ENCODE results near the gene RHOB.
"Not testable (repeated sequence)": the region's sequence is repeated elsewhere in the genome, so short reads cannot be mapped to it uniquely, and the experiment has no call there.

RHOB gene

DNA sequence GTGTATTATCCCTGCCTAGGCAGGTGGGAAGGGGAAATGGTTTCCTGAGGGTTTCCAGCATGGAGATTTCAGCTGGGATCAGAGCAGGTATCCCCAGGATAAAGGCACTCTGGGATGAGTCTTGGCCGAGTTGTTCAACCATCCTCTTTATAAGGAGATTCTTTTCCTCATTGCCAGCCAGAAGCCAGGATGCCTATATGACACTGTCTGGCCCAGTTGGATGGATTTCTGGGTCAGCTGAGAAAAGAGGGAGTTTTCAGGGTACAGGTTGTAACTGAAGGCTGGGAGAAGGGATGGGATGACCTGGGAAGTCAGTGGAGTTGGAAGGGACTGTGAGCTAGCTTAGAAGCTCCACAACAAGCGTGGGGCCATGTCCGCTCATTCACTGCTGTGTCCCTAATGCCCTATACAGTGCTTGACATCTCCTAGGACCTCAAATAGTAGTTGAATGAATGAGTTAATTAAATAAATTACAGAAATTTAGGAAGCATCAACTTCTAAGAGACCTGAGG, 8.3 kb downstream of the RHOB start:
- DNase-seq = no peak

DNA sequence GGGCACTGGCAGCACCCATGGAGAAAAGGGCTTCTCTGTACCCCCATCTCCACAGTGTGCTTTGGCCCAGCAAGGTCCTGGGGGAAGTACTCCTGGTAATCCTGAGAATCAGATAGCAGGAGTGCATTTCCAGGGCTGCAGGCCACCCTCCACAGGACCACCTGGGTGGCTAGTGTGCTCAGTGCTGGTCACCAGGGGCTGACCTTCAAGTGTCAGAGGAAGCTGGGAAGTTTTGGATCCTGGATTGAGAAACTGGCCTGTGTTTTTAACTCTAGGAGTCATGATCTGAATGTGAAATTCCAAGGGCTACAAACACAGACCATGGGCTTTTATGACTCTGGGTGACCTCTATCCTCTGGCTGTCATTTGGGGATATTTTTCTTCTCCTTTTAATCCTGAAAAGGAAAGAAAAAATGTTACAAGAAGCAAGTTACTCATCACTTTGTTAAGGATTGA, 9.3 kb downstream of the RHOB start:
- DNase-seq = no peak

DNA sequence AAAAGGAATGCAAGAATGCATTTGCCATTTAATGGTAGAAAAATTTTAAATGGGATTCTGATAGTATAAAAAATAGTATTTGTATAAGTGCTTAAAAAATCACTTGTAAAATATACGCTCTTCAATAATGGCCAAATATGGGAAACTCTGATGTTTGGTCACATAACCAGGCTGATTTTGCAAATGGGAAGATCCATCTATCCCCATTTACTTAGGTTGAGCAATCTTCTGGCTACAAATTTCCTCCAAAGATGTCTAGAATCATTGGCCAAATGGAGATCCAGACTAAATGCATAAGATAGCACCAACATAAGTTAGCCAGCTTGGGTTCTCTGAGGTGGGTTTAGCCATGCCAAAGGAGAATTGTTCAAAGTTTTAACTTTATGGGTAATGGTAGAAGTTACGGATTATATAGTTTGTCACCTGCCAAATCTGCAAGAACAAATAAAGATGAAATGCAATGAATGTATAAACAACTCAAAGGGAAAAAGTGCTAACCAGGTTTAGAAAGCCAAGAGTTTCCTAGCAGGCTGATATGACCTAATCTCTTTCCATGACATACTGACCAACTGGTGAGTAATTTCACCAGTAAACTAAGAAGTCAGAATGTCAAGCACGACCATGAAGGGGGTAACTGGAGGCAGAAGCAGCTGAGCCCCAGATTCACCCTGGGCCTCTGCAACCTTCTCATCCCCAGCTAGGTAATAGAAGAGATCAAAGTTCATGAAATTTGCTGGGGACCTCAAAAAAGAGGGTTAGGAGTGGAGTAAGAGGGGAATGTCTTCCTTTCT, 10.0 kb downstream of the RHOB start:
- no peak for DNase-seq

DNA sequence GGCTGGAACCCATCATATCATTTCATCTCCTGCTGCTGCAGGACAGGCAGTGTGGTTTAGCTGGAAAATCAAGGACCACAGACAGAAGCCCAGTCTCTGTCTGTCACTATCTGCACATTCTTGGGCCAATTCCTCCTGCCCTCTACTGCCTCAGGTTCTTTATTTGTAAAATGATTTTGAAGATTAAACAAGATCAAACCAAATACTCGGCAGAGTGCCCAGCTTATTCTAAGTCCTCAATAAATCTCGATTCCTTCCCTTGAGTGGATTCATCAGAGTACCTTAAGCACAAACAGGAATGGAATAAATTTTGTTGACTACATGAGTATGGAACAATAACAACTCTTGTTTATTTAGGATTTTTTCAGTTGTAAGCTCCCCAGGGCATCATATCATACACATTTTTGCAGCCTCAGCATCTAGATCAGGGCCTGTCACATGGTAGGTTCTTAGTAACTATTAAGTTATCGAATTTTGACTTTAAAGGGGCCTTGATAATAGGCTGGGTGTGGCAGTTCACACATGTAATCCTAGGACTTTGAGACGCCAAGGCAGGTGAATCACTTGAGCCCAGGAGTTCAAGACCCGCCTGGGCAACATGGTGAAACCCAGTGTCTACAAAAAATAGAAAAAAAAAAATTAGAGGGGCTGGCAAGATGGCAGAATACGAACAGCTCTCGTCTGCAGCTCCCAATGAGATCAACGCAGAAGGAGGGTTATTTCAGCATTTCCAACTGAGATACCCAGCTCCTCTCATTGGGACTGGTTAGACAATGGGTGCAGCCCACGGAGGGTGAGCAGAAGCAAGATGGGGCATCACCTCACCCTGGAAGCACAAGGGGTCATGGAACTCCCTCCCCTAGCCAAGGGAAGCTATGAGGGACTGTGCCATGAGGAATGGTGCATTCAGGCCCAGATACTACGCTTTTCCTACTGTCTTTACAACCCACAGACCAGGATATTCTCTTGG, 11.1 kb downstream of the RHOB start:
- DNase-seq = no peak

DNA sequence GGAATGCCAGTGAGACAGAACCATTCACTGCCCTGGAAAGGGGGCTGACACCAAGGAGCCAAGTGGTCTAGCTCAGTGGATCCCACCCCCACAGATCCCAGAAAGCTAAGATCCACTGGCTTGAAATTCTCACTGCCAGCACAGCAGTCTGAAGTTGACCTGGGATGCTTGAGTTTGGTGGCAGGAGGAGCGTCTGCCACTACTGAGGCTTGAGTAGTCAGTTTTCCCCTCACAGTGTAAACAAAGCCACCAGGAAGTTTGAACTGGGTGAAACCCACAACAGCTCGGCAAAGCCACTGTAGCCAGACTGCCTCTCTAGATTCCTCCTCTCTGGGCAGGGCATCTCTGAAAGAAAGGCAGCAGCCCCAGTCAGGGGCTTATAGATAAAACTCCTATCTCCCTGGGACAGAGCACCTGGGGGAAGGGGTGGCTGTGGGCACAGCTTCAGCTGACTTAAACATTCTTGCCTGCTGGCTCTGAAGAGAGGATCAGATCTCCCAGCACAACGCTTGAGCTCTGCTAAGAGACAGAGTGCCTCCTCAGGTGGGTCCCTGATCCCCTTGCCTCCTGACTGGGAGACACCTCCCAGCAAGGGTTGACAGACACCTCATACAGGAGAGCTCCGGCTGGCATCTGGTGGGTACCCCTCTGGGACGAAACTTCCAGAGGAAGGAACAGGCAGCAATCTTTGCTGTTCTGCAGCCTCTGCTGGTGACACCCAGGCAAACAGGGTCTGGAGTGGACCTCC, 12.0 kb downstream of the RHOB start:
- not testable (repeated sequence) for DNase-seq

DNA sequence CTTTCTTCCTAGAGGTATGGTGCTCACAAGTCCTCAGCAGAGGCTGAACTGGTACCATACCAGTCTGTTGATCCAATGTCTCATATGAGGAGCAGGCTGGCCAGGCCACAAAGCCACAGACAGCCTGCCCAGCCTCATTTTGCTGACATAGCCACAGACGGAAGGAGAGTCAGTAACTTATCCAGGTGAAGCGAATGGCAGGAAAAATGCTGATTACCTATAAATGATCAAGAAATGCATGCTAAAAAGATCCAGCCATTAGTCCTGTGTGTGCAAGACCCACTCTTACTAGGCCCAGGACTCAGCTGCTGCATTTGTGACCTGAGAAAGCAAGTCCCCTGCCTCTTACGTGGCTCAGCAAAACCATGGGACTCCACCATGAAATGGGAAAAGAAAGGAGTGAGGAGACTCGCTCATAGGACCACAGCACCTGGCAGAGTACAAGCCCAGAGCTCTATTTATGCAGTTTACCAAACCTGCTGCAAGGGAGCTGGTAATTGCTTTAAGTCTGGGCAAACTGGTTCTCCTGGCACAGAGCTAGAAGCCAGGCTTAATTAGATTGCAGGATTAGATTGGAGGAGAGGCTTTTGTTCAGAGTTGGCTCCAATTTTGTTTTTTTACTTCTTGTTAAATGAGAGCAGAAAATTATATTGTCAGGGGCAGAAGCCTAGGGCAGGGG, 19.0 kb downstream of the RHOB start:
- DNase-seq = peak in 2 of 3 experiments; percentile 43 to 85

DNA sequence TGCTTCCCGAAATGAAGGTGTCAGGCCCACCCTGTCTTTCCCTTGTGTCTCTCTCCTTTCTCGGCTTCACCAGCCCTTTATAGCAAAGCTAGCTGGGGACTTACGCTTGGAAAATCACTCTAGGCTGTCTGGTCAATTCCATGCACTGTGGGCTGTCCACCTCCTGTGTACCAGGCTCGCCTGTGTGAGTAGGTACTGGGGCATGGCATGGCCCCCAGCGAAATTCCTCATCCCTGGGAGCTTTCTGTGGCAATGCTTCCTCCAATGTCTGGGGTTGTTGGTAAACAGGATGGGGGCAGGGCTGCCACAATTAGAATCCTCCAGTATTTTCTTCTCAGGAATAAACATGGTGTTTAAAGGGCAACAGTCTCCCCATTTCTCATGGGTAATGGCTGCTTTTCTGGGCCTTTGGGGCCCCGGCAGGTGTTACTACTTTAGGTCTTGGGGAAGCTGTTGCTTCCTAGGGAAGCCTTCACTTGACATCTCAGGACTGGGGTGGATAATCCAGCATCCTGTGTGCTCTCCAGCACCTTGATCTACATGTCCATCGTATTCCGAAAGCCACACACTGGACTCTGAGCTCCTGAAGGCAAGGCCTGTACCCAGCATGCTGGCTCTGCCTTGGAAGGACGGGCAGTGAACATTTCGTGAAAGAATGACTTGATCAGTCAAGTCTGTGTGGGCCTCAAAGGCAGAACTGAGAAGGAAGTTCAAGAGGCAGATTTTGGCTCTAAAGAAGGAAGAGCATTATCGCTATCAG, 21.1 kb downstream of the RHOB start:
- no peak for DNase-seq

DNA sequence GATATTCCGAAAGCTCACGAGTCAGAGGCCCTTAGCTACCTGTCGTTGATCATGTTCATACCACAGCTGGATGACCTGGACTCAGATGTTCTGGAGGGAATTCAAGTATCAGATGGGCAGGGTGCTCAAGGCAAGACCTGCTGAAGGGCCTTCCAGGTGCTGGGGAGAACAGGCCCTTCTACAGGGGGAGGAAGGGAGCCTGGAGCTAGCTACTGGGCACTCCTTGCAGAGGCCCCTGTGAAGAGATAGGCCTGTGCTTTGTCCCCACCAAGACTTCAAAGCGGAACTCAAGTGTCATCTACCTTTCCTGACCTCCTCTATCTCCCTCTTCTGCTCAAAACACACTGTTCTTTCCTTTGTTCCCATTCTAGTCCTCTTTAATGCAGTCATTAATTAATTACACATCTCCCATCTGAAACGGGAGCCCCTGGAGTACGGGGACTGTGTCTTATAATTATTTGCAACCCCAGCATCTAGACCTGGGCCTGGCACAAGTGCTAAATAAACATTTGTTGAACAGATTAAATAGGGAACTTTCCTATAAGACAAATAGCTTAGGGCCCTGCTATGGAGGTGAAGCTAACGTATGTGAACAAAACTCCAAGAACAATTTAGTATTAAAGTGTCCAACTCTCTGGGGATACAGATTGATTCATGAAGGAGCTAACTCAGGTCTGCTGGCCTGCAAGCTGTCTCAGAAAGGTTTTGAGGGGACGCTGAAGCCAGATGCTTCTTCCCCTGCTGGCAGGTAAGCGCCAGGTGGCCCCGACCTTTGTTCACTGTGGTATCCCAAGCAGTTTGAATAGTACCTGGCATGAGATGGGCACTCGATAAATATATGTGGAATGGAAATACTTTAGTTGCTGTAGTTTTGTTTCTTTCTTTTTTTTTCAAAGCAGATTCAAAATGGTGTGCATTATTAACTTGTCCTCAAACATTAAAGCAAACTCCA, 22.0 kb downstream of the RHOB start:
- peak in 2 of 3 experiments; percentile 18 to 54 for DNase-seq

DNA sequence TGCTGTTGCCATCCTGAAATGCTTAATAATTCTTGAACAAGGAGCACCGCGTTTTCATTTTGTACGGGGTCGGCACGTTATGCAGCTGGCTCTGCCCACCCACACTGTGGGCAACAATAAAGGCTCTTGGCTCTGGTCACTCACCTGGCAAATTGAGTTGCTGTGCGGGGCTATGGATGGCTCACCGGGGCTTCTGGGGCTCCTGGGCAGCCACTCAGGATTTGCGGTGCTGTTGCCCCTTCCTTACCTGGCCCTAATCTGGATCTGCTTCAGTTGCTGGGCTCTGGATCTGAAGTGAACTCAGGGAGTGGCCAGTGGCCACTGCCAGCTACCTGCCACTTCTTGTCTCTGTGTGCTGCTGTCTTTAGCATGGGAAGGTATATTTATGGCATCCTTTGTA, 22.7 kb downstream of the RHOB start:
- no peak for DNase-seq

DNA sequence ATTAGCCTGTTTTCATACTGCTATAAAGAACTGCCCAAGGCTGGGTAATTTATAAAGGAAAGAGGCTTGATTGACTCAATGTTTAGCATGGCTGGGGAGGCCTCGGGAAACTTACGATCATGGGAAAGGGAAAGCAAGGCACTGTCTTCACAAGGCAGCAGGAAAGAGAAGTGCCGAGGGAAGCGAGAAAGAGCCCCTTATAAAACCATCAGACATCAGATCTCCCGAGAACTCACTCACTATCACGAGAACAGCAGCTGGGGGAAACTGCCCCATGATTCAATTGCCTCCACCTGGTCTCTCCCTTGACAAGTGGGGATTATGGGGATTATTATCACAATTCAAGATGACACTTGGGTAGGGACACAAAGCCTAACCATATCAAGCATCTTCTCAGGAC, 23.3 kb downstream of the RHOB start:
- no peak for DNase-seq

DNA sequence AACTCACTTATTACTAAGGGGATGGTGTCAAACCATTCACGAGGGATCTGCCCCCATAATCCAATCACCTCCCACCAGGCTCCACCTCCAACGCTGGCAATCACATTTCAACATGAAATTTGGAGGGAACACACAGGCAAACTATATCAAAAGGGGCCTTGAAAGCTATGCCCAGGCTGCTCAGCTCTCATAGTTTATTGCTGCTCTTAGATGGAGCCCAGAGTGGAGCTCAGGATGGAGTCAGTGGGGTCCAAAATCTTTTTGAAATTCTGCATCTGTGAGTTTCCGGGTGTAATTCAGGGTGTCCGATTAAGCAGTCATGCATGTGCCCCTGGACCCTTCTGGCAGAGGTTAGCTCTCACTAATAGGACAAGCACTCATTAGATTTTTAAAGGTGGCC, 24.3 kb downstream of the RHOB start:
- DNase-seq = no peak

DNA sequence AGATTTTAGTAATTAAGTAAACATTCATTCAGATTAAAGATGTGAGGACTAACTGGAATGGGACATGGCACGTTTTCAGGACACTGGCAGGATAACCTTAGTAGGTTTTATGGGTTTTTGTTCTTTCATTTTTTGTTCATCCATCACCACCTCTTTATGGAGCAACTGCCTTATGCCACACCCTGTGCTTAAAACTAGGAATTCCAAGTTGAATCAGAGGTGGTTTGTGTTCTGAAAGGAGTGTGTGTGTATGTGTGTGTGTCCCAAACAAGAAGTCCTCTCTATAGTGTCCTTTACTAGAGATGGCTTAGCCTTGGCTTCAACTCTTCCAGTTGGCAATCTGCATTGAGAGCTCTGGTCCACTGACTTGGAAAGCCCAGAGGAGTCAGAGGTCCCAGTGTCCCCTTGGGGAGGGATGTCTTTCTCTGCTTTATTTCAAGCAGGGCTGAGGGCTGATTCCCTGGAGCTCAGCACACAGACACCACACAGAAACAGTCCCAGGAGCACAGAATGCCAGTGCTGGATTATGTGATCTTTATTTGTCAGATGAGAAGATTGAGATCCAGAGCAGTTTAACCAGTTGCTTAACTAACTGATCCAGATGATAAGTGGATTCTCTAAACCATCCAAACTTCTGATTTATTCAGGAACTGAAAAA, 25.2 kb downstream of the RHOB start:
- no peak for DNase-seq

DNA sequence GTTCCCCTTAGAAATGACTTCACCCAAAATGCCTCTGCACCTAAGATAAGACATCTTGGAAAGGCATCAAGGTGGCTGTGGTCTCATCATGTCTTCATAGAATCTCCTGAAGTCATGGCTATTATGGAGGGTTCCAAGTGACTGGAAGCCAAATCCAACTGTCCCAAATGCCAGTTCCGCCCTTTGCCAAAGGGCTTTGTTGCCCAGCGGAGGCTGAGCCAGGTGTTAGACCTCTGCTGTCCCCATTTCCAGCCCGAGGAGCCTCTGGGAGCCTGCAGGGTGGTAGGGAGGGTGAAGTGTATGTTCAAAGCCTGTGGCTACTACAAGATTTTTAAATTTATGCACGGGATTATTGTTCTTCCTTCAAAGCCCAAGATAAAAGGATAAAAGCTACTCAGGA, 25.7 kb downstream of the RHOB start:
- no peak for DNase-seq

DNA sequence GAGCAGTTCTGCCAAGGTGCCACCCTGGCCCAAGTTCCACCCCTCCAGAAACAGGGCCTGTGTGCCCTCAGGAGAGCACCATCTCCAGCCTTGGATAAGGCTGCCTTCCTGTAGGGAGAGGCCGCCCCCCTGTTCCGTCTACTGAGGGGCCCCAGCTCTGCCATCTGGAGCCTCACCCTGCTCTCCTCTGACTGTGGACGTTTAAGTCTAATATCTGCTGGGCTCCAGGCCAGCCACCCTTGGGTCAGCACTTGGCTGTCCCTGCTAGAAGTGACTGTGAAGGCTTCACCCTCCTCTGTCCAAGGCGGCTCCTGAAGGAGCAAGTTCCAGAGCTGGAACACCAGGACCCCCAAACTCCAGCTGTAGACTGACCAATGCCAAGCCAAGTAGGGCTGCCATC, 26.3 kb downstream of the RHOB start:
- no peak for DNase-seq

DNA sequence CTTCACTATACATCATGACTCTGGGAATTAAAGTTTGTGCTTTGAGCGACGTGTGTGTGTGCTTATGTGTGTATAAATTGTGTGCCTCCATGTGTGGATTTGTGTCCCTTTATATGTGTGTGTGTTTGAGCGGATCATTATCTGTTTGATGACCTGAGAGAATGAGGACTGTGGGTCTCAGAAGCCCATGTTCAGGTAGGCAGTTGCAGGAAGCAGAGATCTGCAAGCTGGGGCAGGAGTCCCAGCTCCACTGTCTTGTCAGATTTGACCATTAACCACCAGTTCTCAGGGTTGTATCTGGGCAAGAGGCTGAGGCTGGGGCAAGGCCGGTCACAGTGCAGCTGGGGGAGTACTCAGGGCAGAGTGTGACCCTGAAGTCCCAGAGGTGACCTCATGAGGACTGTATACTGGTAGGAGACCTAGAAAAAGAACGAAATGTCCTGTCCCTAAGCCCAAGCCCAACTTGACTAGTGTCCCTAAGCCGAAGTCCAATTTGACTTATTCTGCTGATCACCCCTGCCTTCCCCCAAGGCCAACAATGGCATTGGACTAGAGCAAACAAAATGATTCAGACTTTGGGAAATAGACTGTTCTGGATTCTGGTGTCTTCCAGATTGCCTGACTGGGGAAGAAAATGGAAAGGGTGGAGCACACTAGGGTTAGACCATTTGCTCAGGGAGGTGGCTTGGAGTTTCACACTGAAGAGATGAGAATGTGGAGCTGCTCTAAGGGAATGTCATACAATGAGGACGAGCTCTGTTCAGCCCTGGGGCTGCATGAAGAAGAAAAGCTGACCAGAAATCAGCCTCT, 28.1 kb downstream of the RHOB start:
- DNase-seq = no peak

DNA sequence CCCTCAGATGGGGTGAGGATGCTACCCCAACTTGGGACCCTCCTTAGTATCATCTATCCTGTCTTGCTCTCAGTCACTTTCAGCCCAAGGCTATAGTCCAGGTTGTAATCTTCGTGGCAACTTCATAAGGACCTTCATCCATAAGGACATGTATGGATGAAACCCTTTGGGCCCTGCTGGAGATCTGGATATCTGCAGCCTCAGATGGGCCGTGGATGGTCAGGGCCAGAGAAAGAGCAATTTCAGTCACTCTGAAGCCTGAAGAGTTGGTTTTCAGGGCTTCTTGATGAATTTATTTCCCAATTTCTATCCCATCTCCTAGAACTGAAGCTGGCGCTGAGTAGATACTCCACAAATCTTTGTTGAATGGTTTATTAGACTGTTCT, 28.7 kb downstream of the RHOB start:
- DNase-seq = no peak

DNA sequence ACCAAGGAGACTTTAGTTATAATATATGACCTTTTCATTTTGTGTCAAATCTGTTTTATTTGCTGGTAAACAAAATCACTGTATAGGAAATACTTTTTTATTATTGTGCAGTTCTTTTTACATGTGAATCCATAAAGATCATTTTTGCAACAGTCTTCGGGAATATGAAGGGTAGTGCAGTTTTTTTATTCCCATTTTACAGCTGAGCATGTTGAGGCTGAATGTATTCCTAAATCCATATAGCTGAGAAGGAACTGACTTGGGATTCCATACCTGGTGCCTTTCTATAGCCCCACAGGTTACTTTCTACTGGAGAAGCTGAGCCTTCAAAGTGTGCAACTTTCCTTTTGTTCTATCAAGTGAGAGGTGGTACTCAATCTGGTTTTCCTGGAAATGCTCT, 29.6 kb downstream of the RHOB start:
- DNase-seq = no peak

DNA sequence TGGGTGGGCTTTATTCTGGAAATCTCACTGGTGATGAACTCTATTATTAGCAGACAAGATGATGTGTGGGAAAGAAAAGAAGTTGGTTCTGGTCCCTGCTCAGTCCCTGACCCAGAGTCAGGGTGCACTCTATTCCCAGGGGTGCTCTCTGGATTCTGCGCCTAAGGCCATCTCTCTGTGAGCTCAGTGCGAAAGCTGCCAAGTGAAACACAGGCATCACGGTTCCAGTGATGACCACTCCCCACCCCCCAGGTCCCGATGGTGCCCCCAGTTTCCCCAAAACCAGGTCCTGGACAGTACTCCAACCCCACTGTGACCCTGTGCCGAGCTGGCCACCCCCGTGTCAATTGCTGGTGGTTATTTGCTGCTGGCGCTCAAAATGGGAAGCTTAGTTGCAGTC, 30.1 kb downstream of the RHOB start:
- DNase-seq = no peak

DNA sequence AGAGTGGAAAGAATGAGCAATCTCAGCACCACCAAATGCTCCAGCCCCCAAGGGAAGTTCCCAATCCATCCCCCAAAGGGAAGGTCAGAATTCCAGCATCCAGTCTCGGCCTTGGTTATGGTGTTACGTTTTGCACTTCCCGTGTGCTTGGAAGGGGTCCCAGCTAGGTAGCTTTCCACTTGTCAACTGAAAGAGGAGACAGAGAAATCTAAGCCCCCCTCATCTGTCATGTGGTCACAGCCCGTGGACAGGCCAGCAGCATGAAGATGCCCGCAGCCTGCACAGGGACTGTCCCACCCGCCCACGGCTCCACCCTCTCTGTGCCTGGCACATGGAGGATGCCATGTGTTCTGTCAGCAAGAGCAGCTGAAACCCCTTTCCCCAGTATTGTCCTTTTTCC, 32.1 kb downstream of the RHOB start:
- DNase-seq = no peak

Data from NCI-H1417 (cell line).